ENCODE measurements around the gene ELFN2.

GRCh38 chr22:37401401-37402183, 25.7 kb downstream of the ELFN2 start:
- no peak for TF ChIP-seq TAF1 (IDR thresholded peaks at IDR 0.05; ENCODE audit: borderline replicate concordance, low read depth, low read length)
- TF ChIP-seq POLR2A (IDR thresholded peaks at IDR 0.05; ENCODE audit: low read depth, low read length), result no peak
- TF ChIP-seq POLR2AphosphoS5 (IDR thresholded peaks at IDR 0.05; ENCODE audit: low read depth, low read length), result no peak
